ENCODE results near the gene PITPNM1.

GRCh38 chr11:67468759-67469507 lies 36.2 kb downstream of the PITPNM1 start, which contains the start of gene TMEM134:
- TF ChIP-seq POLR2A (IDR thresholded peaks at IDR 0.05), result peak; percentile 8 to 78
- TF ChIP-seq CTCF (IDR thresholded peaks at IDR 0.05), result peak in 5 of 6 experiments; percentile 9 to 49 (median 34)

Data from thyroid gland (tissue), 4 donors.